Osteoblast (primary cell): ENCODE measurements around the gene ZRANB3. TPM values are rescaled to one million over a fixed set of nuclear protein-coding genes. Genes with fewer than 3 reads are reported as not detected.

Experiments
- DNase-seq: peaks from one replicate; pipeline ENCODE4 v3.0.0; 2011; ENCODE audit warnings: low spot score, mixed read lengths; ENCODE audit not compliant: insufficient read length; ENCODE audit errors: missing footprints
- H2AFZ ChIP-seq: 2 replicates; pipeline ENCODE4 v1.6.0; 2011; ENCODE audit warnings: mild to moderate bottlenecking, low read length
- H3K27ac ChIP-seq: 2 replicates; pipeline ENCODE4 v1.5.1; 2011; ENCODE audit warnings: mild to moderate bottlenecking, low read depth, low read length, moderate library complexity
- H3K27me3 ChIP-seq: 2 replicates; pipeline ENCODE4 v1.6.0; 2012; ENCODE audit warnings: mild to moderate bottlenecking, control low read depth, inconsistent platforms, low read length, moderate library complexity; ENCODE audit not compliant: insufficient read depth
- H3K36me3 ChIP-seq: 2 replicates; pipeline ENCODE4 v1.5.1; 2011; ENCODE audit warnings: mild to moderate bottlenecking, low read length, control low read depth, moderate library complexity; ENCODE audit not compliant: insufficient read depth
- H3K4me1 ChIP-seq: 2 replicates; pipeline ENCODE4 v1.5.1; 2011; ENCODE audit warnings: mild to moderate bottlenecking, low read length, control low read depth, moderate library complexity; ENCODE audit not compliant: insufficient read depth
- H3K4me2 ChIP-seq: 2 replicates; pipeline ENCODE4 v1.6.0; 2011; ENCODE audit warnings: mild to moderate bottlenecking, low read length; ENCODE audit not compliant: insufficient read depth
- H3K4me3 ChIP-seq: fragments of 200-600 bp; sonication (generic); 3 replicates; pipeline ENCODE4 v1.5.1; 2012; ENCODE audit warnings: mild to moderate bottlenecking, low read length, inconsistent platforms; ENCODE audit not compliant: insufficient read depth
- H3K79me2 ChIP-seq: 2 replicates; pipeline ENCODE4 v1.6.0; 2012; ENCODE audit warnings: mild to moderate bottlenecking, low read length, control low read depth, inconsistent platforms; ENCODE audit not compliant: insufficient read depth
- H3K9me3 ChIP-seq: 2 replicates; pipeline ENCODE4 v1.5.1; 2011; ENCODE audit warnings: low read depth, low read length, control low read depth
- H4K20me1 ChIP-seq: 2 replicates; pipeline ENCODE4 v1.6.0; 2012; ENCODE audit warnings: mild to moderate bottlenecking, low read length, control low read depth; ENCODE audit not compliant: insufficient read depth
- total RNA-seq: library from RNA; depleted of rRNA; stranded (reverse); fragments of >200 nt; gene quantifications from 2 replicates; pipeline ENCODE4 v1.2.3, GENCODE V29; 2012
- TF ChIP-seq, protein P1 (sequence below): IDR thresholded peaks from 2 replicates; pipeline ENCODE4 v1.5.1; 2011; ENCODE audit warnings: mild to moderate bottlenecking, low read depth, low read length, moderate library complexity; ENCODE audit errors: extremely low read depth

Gene ZRANB3
- total RNA-seq, 1 donor = 9.0 TPM

- DNase-seq = no peak
- H4K20me1 ChIP-seq = no peaks in the 10 kb centered on the region
- H3K27ac ChIP-seq = peak overlapping the region; percentile 76
Measured at GRCh38 chr2:135494917-135495316, 36.1 kb downstream of the ZRANB3 start.

DNA sequence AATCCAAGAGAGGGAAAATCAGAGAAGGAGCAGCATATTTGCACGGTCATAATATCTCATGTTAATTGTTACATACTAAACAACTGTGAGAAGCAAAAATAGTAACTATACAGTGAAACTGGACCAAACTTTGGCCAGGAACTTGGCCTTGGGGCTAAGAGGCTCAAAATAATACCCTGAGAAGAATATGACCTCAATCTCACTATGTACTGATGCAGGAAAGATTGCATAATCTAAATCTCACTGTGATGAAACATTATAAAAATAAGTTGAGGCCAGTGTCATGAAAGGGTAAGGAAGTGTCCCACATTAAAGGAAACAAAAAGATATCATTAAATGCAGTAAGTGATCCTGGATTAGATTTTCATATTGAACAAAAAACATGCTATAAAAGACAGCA, 36.5 kb downstream of the ZRANB3 start:
- peaks cover 15% of the 10 kb centered on the region for H3K4me1 ChIP-seq
- no peaks in the 10 kb centered on the region for H3K79me2 ChIP-seq
- peak; percentile 79 for DNase-seq
- H3K27me3 ChIP-seq = no peaks in the 10 kb centered on the region
- no peaks in the 10 kb centered on the region for H3K9me3 ChIP-seq
- no peaks in the 10 kb centered on the region for H4K20me1 ChIP-seq
- peak overlapping the region; percentile 76 for H3K27ac ChIP-seq
- no peak overlapping the region for H3K4me2 ChIP-seq
- no peaks in the 10 kb centered on the region for H3K36me3 ChIP-seq
- H2AFZ ChIP-seq = no peak overlapping the region
- TF ChIP-seq, protein P1, sequence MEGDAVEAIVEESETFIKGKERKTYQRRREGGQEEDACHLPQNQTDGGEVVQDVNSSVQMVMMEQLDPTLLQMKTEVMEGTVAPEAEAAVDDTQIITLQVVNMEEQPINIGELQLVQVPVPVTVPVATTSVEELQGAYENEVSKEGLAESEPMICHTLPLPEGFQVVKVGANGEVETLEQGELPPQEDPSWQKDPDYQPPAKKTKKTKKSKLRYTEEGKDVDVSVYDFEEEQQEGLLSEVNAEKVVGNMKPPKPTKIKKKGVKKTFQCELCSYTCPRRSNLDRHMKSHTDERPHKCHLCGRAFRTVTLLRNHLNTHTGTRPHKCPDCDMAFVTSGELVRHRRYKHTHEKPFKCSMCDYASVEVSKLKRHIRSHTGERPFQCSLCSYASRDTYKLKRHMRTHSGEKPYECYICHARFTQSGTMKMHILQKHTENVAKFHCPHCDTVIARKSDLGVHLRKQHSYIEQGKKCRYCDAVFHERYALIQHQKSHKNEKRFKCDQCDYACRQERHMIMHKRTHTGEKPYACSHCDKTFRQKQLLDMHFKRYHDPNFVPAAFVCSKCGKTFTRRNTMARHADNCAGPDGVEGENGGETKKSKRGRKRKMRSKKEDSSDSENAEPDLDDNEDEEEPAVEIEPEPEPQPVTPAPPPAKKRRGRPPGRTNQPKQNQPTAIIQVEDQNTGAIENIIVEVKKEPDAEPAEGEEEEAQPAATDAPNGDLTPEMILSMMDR = no peak
- no peak overlapping the region for H3K4me3 ChIP-seq

More at GRCh38 chr2:135494917-135495316, 36.1 kb downstream of the ZRANB3 start:
- Histone ChIP-seq H3K4me3 (no peak overlapping the region), H3K36me3 (no peaks in the 10 kb centered on the region), H3K27me3 (no peaks in the 10 kb centered on the region), H3K9me3 (no peaks in the 10 kb centered on the region), H2AFZ (peak overlapping the region; percentile 34), H3K4me2 (no peak overlapping the region), H3K79me2 (no peaks in the 10 kb centered on the region), H3K4me1 (peaks cover 15% of the 10 kb centered on the region)
- TF ChIP-seq, protein P1 = no peak

DNA sequence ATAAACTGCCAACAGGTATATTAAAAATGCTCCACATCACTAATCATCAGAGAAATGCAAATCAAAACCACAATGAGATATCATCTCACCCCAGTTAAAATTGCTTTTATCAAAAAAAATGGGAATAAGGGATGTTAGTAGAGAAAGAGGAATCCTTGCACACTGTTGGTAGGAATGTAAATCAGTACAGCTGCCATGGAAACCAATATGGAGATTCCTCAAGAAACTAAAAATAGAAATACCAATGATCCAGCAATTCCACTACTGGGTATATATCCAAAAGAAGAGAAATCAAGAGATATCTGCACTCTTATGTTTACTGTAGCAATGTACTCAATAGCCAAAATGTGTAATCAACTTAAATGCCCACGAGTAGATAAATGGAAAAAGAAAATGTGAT, 40.6 kb downstream of the ZRANB3 start:
- H3K27me3 ChIP-seq = no peaks in the 10 kb centered on the region
- H4K20me1 ChIP-seq = no peaks in the 10 kb centered on the region
- H3K36me3 ChIP-seq = no peaks in the 10 kb centered on the region
- peaks cover 15% of the 10 kb centered on the region for H3K4me1 ChIP-seq
- TF ChIP-seq, protein P1 = no peak
- H3K27ac ChIP-seq = peak overlapping the region; percentile 58
- DNase-seq = no peak
- no peaks in the 10 kb centered on the region for H3K79me2 ChIP-seq
- H3K4me3 ChIP-seq = no peak overlapping the region
- H3K4me2 ChIP-seq = no peak overlapping the region
- no peak overlapping the region for H2AFZ ChIP-seq
- peaks cover 3% of the 10 kb centered on the region for H3K9me3 ChIP-seq

GRCh38 chr2:135485441-135485840, 45.6 kb downstream of the ZRANB3 start:
- no peak overlapping the region for H2AFZ ChIP-seq
- no peaks in the 10 kb centered on the region for H3K27me3 ChIP-seq
- no peaks in the 10 kb centered on the region for H4K20me1 ChIP-seq
- H3K79me2 ChIP-seq = no peaks in the 10 kb centered on the region
- TF ChIP-seq, protein P1 = no peak
- no peaks in the 10 kb centered on the region for H3K36me3 ChIP-seq
- DNase-seq = no peak
- no peak overlapping the region for H3K27ac ChIP-seq
- H3K4me1 ChIP-seq = peaks cover 3% of the 10 kb centered on the region
- H3K4me2 ChIP-seq = no peak overlapping the region
- H3K4me3 ChIP-seq = no peak overlapping the region
- peaks cover 3% of the 10 kb centered on the region for H3K9me3 ChIP-seq
